DOHH2 (cell line): ENCODE data around the gene METTL23.

Source experiments
- H3F3A ChIP-seq: fragments of 200-600 bp; sonication (generic), shearing (Covaris generic); 2 replicates; pipeline ENCODE4 v1.6.0; 2016; ENCODE audit warnings: antibody characterized with exemption, mild to moderate bottlenecking; ENCODE audit not compliant: control insufficient read depth, insufficient read depth
- H3K27ac ChIP-seq: fragments of 200-600 bp; sonication (generic); 2 replicates; pipeline ENCODE4 v1.5.1; 2014; ENCODE audit warnings: low read depth, mild to moderate bottlenecking, low read length, moderate library complexity
- H3K27me3 ChIP-seq: fragments of 200-600 bp; sonication (generic); 2 replicates; pipeline ENCODE4 v1.6.1; 2014; ENCODE audit warnings: mild to moderate bottlenecking, low read length, mixed read lengths; ENCODE audit not compliant: control insufficient read depth
- H3K36me3 ChIP-seq: fragments of 200-600 bp; sonication (generic); 2 replicates; pipeline ENCODE4 v1.6.1; 2014; ENCODE audit warnings: mild to moderate bottlenecking, low read length, moderate library complexity, mixed read lengths; ENCODE audit not compliant: control insufficient read depth
- H3K4me1 ChIP-seq: fragments of 200-600 bp; sonication (generic); 2 replicates; pipeline ENCODE4 v1.6.1; 2014; ENCODE audit warnings: mild to moderate bottlenecking, low read length, mixed read lengths; ENCODE audit not compliant: control insufficient read depth
- H3K4me2 ChIP-seq: fragments of 200-600 bp; sonication (generic); 2 replicates; pipeline ENCODE4 v1.6.0; 2014; ENCODE audit warnings: mild to moderate bottlenecking, low read length, moderate library complexity
- H3K4me3 ChIP-seq: fragments of 200-600 bp; sonication (generic); 2 replicates; pipeline ENCODE4 v1.5.1; 2014; ENCODE audit warnings: mild to moderate bottlenecking, low read length, mixed read lengths
- H3K79me2 ChIP-seq: fragments of 200-600 bp; sonication (generic); 2 replicates; pipeline ENCODE4 v1.6.1; 2014; ENCODE audit warnings: mild to moderate bottlenecking, low read length, mixed read lengths; ENCODE audit not compliant: control insufficient read depth
- H3K9me2 ChIP-seq: fragments of 200-600 bp; sonication (generic); replicated peaks from 2 replicates; pipeline ENCODE4 v1.6.1; 2014; ENCODE audit warnings: mild to moderate bottlenecking, low read length, mixed read lengths; ENCODE audit not compliant: control insufficient read depth
- H3K9me3 ChIP-seq: fragments of 200-600 bp; sonication (generic); 2 replicates; pipeline ENCODE4 v1.6.1; 2014; ENCODE audit warnings: antibody characterized with exemption, low read length, mixed read lengths; ENCODE audit not compliant: control insufficient read depth, insufficient read depth
- H4K20me1 ChIP-seq: fragments of 200-600 bp; sonication (generic); 2 replicates; pipeline ENCODE4 v1.6.0; 2014; ENCODE audit warnings: low read depth, mild to moderate bottlenecking, antibody characterized with exemption, low read length, moderate library complexity; ENCODE audit not compliant: control insufficient read depth, insufficient read depth
- EZH2phosphoT487 ChIP-seq: fragments of 200-600 bp; sonication (generic); IDR thresholded peaks from 2 replicates; pipeline ENCODE4 v1.6.1; 2017; ENCODE audit warnings: borderline replicate concordance, mild to moderate bottlenecking, antibody characterized with exemption, low read length, moderate library complexity, mixed read lengths
- TF ChIP-seq, protein P1 (sequence below): fragments of 200-600 bp; sonication (generic); IDR thresholded peaks from one replicate; pipeline ENCODE4 v1.5.1; 2014; ENCODE audit warnings: antibody characterized with exemption, mild to moderate bottlenecking, low read depth, low read length; ENCODE audit not compliant: poor library complexity, severe bottlenecking

Gene METTL23

DNA sequence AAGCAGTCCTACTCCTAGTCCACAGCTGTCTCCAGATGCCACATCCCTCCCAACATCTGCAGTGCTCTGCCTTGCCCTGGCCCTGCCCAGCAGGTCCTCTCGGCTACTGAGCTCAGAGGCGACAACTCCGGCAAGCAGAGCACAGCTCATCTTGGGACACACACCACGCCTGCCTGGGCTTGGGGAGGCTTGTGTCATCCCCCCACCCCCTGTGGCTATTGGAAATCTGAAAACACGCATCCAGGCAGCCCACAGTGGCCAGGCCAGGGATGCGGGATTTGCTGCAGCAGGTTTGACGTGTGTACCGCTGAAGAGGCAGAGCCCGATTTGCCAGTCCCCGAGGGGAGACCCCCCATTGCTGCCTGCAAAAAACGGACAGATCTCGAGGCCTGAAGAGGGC lies 41.3 kb upstream of the METTL23 start:
- H3K36me3 ChIP-seq: no peaks in the 10 kb centered on the region
- peaks cover 15% of the 10 kb centered on the region for H3K27me3 ChIP-seq
- H3K27ac ChIP-seq: no peak overlapping the region
- H3K9me2 ChIP-seq: no peaks in the 10 kb centered on the region
- no peak overlapping the region for H3K4me3 ChIP-seq
- H3K9me3 ChIP-seq: no peaks in the 10 kb centered on the region
- H4K20me1 ChIP-seq: no peaks in the 10 kb centered on the region
- no peak for TF ChIP-seq EZH2phosphoT487
- TF ChIP-seq, protein P1, sequence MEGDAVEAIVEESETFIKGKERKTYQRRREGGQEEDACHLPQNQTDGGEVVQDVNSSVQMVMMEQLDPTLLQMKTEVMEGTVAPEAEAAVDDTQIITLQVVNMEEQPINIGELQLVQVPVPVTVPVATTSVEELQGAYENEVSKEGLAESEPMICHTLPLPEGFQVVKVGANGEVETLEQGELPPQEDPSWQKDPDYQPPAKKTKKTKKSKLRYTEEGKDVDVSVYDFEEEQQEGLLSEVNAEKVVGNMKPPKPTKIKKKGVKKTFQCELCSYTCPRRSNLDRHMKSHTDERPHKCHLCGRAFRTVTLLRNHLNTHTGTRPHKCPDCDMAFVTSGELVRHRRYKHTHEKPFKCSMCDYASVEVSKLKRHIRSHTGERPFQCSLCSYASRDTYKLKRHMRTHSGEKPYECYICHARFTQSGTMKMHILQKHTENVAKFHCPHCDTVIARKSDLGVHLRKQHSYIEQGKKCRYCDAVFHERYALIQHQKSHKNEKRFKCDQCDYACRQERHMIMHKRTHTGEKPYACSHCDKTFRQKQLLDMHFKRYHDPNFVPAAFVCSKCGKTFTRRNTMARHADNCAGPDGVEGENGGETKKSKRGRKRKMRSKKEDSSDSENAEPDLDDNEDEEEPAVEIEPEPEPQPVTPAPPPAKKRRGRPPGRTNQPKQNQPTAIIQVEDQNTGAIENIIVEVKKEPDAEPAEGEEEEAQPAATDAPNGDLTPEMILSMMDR: no peak
- H3F3A ChIP-seq: no peaks in the 10 kb centered on the region
- H3K4me2 ChIP-seq: no peak overlapping the region
- no peaks in the 10 kb centered on the region for H3K79me2 ChIP-seq
- H3K4me1 ChIP-seq: no peaks in the 10 kb centered on the region

DNA sequence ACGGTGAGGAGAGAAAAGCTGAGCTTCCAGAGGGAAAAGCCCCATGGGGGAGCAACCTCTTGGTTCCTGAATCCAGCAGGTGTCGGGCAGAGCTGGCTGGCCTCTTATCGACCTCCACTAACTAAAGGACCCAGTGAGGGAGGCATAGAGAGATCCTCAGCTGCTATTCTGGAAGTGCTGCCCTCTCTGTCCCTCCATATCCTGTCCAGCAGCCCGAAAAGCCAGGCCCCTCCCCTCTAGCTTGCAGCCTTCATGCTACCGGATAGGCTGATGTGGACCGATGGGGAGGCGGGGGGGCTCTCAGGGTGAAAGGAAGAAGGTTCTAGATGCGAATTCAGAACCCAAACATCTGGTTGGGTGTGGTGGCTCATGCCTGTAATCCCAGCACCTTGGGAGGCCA lies 40.8 kb upstream of the METTL23 start:
- Histone ChIP-seq H3K27ac (no peak overlapping the region), H3K4me2 (no peak overlapping the region), H3F3A (no peaks in the 10 kb centered on the region), H3K79me2 (no peaks in the 10 kb centered on the region), H3K9me2 (no peaks in the 10 kb centered on the region), H4K20me1 (no peaks in the 10 kb centered on the region), H3K36me3 (no peaks in the 10 kb centered on the region), H3K4me3 (no peak overlapping the region), H3K27me3 (peaks cover 14% of the 10 kb centered on the region), H3K4me1 (no peaks in the 10 kb centered on the region), H3K9me3 (no peaks in the 10 kb centered on the region)
- no peak for TF ChIP-seq EZH2phosphoT487
- TF ChIP-seq, protein P1: no peak

DNA sequence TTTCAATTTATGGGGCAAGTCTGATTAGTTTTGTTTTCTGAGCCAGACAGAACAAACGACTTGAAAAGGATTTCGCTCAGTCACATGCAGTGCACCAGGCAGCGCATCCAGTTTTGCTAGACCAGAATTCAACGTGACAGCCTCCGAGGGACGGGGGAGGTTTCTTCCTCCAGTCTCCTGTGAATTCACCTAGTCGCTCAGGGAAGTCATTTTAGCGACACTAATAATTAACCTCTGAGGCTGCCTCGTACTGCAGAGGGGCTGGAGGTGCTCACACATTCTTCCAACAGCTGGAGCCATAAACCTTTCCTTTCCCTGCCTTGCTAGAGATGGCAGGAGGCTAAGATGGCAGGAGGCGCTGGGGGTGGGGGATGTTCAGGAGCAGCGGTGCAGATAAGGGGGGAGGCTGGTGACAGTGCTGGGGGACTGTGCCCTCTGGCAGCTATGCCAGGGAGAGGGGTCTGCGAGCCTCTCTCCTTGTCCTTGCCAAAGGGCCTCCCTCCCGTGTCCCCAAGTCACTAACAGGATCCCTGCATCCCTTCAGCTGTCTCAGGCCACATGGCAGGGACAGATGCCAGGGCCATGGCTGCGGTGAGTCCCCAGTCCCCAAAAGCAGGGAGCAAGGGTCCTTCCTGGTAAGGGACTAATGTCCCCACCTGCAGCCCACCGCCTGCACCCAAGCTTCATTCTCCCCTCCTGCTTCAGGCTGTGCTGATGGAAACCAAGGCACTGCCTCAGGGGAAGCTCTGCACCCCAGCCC lies 39.9 kb upstream of the METTL23 start:
- TF ChIP-seq EZH2phosphoT487: no peak
- TF ChIP-seq, protein P1: no peak
- Histone ChIP-seq H3K36me3 (no peaks in the 10 kb centered on the region), H3K4me1 (no peaks in the 10 kb centered on the region), H3K9me2 (no peaks in the 10 kb centered on the region), H3K4me2 (no peak overlapping the region), H3K27ac (no peak overlapping the region), H3K9me3 (no peaks in the 10 kb centered on the region), H3K27me3 (peaks cover 10% of the 10 kb centered on the region), H4K20me1 (no peaks in the 10 kb centered on the region), H3K79me2 (no peaks in the 10 kb centered on the region), H3K4me3 (no peak overlapping the region), H3F3A (no peaks in the 10 kb centered on the region)
